ENCODE data around the gene NFASC. TPM values are rescaled to one million over a fixed set of nuclear protein-coding genes. Genes with fewer than 3 reads are reported as not detected.

NFASC gene
- total RNA-seq, 1 experiment from 2014 or later = 20.1 TPM

DNA sequence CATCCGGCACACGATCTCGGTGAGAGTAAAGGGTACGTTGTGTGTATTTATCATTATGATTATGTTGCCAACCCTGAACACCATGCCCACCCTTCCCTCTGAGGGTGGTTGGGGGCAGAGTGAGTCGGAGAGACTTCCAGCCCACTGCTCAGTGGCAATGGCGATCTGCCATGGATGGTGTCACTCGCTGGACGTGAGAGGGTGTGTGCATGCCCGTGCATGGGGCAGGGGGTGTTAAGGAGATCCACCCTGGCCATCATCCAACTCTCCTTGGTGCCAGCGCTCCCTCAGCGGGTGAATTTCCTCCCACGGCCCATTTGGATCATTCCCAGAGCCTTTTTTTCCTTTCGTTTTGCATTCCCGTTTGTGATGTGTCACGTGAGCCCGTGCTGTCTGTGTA, 98.3 kb downstream of the NFASC start:
- no peak for DNase-seq (ENCODE audit: low spot score)
- Mint-ChIP-seq H3K9me3 (no peaks in the 10 kb centered on the region), H3K27me3 (ENCODE audit: low read depth) (no peaks in the 10 kb centered on the region), H3K4me3 (no peak overlapping the region), H3K36me3 (no peaks in the 10 kb centered on the region), H3K27ac (no peak overlapping the region), H3K4me1 (no peaks in the 10 kb centered on the region)
- ChIA-PET CTCF (interaction anchor here (4.1 kb wide), 1 partner anchor 92 kb away, joined by 28 read pairs; no protein-coding TSS in a partner anchor), POLR2A (no interaction called here)
- no peak for ATAC-seq
- TF ChIP-seq NR2C2 (CRISPR knock-in tag; IDR thresholded peaks at IDR 0.05) = no peak
- TF ChIP-seq, protein P1, sequence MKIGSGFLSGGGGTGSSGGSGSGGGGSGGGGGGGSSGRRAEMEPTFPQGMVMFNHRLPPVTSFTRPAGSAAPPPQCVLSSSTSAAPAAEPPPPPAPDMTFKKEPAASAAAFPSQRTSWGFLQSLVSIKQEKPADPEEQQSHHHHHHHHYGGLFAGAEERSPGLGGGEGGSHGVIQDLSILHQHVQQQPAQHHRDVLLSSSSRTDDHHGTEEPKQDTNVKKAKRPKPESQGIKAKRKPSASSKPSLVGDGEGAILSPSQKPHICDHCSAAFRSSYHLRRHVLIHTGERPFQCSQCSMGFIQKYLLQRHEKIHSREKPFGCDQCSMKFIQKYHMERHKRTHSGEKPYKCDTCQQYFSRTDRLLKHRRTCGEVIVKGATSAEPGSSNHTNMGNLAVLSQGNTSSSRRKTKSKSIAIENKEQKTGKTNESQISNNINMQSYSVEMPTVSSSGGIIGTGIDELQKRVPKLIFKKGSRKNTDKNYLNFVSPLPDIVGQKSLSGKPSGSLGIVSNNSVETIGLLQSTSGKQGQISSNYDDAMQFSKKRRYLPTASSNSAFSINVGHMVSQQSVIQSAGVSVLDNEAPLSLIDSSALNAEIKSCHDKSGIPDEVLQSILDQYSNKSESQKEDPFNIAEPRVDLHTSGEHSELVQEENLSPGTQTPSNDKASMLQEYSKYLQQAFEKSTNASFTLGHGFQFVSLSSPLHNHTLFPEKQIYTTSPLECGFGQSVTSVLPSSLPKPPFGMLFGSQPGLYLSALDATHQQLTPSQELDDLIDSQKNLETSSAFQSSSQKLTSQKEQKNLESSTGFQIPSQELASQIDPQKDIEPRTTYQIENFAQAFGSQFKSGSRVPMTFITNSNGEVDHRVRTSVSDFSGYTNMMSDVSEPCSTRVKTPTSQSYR (CRISPR knock-in tag; IDR thresholded peaks at IDR 0.05) = no peak
- TF ChIP-seq, protein P2, sequence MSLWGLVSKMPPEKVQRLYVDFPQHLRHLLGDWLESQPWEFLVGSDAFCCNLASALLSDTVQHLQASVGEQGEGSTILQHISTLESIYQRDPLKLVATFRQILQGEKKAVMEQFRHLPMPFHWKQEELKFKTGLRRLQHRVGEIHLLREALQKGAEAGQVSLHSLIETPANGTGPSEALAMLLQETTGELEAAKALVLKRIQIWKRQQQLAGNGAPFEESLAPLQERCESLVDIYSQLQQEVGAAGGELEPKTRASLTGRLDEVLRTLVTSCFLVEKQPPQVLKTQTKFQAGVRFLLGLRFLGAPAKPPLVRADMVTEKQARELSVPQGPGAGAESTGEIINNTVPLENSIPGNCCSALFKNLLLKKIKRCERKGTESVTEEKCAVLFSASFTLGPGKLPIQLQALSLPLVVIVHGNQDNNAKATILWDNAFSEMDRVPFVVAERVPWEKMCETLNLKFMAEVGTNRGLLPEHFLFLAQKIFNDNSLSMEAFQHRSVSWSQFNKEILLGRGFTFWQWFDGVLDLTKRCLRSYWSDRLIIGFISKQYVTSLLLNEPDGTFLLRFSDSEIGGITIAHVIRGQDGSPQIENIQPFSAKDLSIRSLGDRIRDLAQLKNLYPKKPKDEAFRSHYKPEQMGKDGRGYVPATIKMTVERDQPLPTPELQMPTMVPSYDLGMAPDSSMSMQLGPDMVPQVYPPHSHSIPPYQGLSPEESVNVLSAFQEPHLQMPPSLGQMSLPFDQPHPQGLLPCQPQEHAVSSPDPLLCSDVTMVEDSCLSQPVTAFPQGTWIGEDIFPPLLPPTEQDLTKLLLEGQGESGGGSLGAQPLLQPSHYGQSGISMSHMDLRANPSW (CRISPR knock-in tag; conservative IDR thresholded peaks at IDR 0.05; ENCODE audit: low read depth) = no peak
- TF ChIP-seq, protein P3, sequence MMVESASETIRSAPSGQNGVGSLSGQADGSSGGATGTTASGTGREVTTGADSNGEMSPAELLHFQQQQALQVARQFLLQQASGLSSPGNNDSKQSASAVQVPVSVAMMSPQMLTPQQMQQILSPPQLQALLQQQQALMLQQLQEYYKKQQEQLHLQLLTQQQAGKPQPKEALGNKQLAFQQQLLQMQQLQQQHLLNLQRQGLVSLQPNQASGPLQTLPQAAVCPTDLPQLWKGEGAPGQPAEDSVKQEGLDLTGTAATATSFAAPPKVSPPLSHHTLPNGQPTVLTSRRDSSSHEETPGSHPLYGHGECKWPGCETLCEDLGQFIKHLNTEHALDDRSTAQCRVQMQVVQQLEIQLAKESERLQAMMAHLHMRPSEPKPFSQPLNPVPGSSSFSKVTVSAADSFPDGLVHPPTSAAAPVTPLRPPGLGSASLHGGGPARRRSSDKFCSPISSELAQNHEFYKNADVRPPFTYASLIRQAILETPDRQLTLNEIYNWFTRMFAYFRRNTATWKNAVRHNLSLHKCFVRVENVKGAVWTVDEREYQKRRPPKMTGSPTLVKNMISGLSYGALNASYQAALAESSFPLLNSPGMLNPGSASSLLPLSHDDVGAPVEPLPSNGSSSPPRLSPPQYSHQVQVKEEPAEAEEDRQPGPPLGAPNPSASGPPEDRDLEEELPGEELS (CRISPR knock-in tag; IDR thresholded peaks at IDR 0.05) = no peak
- TF ChIP-seq ZNF219 (CRISPR knock-in tag; IDR thresholded peaks at IDR 0.05; ENCODE audit: borderline replicate concordance) = no peak
- no peak for TF ChIP-seq ZNF121 (CRISPR knock-in tag; IDR thresholded peaks at IDR 0.05)
- TF ChIP-seq SMAD4 (CRISPR knock-in tag; IDR thresholded peaks at IDR 0.05) = no peak
- TF ChIP-seq GABPB1 (CRISPR knock-in tag; IDR thresholded peaks at IDR 0.05) = no peak
- TF ChIP-seq NR3C1 (CRISPR knock-in tag; conservative IDR thresholded peaks at IDR 0.05; ENCODE audit: low read depth) = no peak
- no peak for TF ChIP-seq ZBTB21 (CRISPR knock-in tag; IDR thresholded peaks at IDR 0.05; ENCODE audit: borderline replicate concordance)
- TF ChIP-seq EMX1 (CRISPR knock-in tag; IDR thresholded peaks at IDR 0.05) = no peak
- no peak for TF ChIP-seq OVOL2 (CRISPR knock-in tag; IDR thresholded peaks at IDR 0.05; ENCODE audit: borderline replicate concordance)
- TF ChIP-seq NFE2L1 (CRISPR knock-in tag; IDR thresholded peaks at IDR 0.05) = no peak

DNA sequence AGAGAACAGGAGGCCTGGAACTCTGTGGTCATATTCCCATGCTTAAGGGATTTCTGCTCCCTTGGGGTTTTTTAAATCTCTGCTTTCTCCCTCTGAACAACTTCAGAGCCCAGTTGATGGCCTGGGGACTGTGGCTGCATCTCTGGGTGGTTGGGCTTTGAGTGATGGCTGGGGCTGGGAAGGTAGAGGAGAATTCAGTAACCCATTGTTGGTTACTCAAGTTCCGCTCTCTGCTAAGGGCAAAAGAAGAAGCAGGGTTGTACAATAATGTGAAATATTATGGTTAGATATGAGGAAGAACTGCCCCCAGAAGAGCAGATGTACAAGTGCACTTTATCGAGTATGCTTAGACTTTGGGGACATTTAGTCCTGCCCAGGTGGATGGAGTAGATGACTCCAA, 100.3 kb downstream of the NFASC start:
- Mint-ChIP-seq H3K9me3 (no peaks in the 10 kb centered on the region), H3K27me3 (ENCODE audit: low read depth) (no peaks in the 10 kb centered on the region), H3K27ac (no peak overlapping the region), H3K4me3 (no peak overlapping the region), H3K4me1 (no peaks in the 10 kb centered on the region), H3K36me3 (no peaks in the 10 kb centered on the region)
- DNase-seq (ENCODE audit: low spot score) = no peak
- ChIA-PET CTCF (interaction anchor here (0.9 to 1.6 kb wide), 3 partner anchors 51 to 91 kb away, joined by 3 to 11 read pairs (median 4); no protein-coding TSS in a partner anchor), POLR2A (no interaction called here)
- no peak for ATAC-seq
- TF ChIP-seq ESRRA (CRISPR knock-in tag; IDR thresholded peaks at IDR 0.05; ENCODE audit: borderline replicate concordance) (no peak), CBFB (CRISPR knock-in tag; IDR thresholded peaks at IDR 0.05; ENCODE audit: low read depth) (no peak), SOX15 (CRISPR knock-in tag; IDR thresholded peaks at IDR 0.05) (no peak), NR2C2 (CRISPR knock-in tag; IDR thresholded peaks at IDR 0.05) (no peak), OVOL2 (CRISPR knock-in tag; IDR thresholded peaks at IDR 0.05; ENCODE audit: borderline replicate concordance) (no peak), NFE2L1 (CRISPR knock-in tag; IDR thresholded peaks at IDR 0.05) (no peak)
- TF ChIP-seq, protein P4, sequence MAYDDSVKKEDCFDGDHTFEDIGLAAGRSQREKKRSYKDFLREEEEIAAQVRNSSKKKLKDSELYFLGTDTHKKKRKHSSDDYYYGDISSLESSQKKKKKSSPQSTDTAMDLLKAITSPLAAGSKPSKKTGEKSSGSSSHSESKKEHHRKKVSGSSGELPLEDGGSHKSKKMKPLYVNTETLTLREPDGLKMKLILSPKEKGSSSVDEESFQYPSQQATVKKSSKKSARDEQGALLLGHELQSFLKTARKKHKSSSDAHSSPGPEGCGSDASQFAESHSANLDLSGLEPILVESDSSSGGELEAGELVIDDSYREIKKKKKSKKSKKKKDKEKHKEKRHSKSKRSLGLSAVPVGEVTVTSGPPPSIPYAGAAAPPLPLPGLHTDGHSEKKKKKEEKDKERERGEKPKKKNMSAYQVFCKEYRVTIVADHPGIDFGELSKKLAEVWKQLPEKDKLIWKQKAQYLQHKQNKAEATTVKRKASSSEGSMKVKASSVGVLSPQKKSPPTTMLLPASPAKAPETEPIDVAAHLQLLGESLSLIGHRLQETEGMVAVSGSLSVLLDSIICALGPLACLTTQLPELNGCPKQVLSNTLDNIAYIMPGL (CRISPR knock-in tag; IDR thresholded peaks at IDR 0.05) = no peak
- TF ChIP-seq, protein P5, sequence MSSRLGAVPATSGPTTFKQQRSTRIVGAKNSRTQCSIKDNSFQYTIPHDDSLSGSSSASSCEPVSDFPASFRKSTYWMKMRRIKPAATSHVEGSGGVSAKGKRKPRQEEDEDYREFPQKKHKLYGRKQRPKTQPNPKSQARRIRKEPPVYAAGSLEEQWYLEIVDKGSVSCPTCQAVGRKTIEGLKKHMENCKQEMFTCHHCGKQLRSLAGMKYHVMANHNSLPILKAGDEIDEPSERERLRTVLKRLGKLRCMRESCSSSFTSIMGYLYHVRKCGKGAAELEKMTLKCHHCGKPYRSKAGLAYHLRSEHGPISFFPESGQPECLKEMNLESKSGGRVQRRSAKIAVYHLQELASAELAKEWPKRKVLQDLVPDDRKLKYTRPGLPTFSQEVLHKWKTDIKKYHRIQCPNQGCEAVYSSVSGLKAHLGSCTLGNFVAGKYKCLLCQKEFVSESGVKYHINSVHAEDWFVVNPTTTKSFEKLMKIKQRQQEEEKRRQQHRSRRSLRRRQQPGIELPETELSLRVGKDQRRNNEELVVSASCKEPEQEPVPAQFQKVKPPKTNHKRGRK (CRISPR knock-in tag; IDR thresholded peaks at IDR 0.05; ENCODE audit: borderline replicate concordance) = no peak
- TF ChIP-seq, protein P6, sequence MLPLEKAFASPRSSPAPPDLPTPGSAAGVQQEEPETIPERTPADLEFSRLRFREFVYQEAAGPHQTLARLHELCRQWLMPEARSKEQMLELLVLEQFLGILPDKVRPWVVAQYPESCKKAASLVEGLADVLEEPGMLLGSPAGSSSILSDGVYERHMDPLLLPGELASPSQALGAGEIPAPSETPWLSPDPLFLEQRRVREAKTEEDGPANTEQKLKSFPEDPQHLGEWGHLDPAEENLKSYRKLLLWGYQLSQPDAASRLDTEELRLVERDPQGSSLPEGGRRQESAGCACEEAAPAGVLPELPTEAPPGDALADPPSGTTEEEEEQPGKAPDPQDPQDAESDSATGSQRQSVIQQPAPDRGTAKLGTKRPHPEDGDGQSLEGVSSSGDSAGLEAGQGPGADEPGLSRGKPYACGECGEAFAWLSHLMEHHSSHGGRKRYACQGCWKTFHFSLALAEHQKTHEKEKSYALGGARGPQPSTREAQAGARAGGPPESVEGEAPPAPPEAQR (CRISPR knock-in tag; IDR thresholded peaks at IDR 0.05) = no peak
- TF ChIP-seq, protein P7, sequence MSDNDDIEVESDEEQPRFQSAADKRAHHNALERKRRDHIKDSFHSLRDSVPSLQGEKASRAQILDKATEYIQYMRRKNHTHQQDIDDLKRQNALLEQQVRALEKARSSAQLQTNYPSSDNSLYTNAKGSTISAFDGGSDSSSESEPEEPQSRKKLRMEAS (CRISPR knock-in tag; IDR thresholded peaks at IDR 0.05) = no peak

Measured in WTC11 (cell line).